Stimulated activated naive B cell treated with anti-CD40 and anti-IgM and Interleukin-4, amounts not matched to agents 10 μg/mL and 1 μg/mL and 100 μg/mL, for 72 hours (primary cell): ENCODE measurements around the gene ACACA.
A peak's percentile ranks its signal among the peaks of the same experiment; 100 is the strongest.
"Not testable (repeated sequence)": the region's sequence is repeated elsewhere in the genome, so short reads cannot be mapped to it uniquely, and the experiment has no call there.

Experiments
- ATAC-seq, 2 donors: fragments of 150-1000 bp; cut with Tn5 transposase; replicated peaks; 2 replicates each; pipeline ENCODE4 v1.10.0; 2021; ENCODE audit warnings: moderate library complexity in 1 of 2
- DNase-seq: peaks from one replicate; pipeline ENCODE4 v3.0.0; 2021
- H3K27ac Mint-ChIP-seq: one replicate; pipeline ENCODE4 v1.8.0; 2022; ENCODE audit warnings: mild to moderate bottlenecking, mixed read lengths
- H3K27me3 Mint-ChIP-seq, 2 donors: one replicate each; pipeline ENCODE4 v1.8.0; 2022; ENCODE audit warnings: mixed read lengths in 2 of 2
- H3K36me3 Mint-ChIP-seq, 2 donors: one replicate each; pipeline ENCODE4 v1.8.0; 2022; ENCODE audit warnings: mixed read lengths in 2 of 2, mild to moderate bottlenecking in 1 of 2
- H3K4me1 Mint-ChIP-seq, 2 donors: one replicate each; pipeline ENCODE4 v1.8.0; 2022; ENCODE audit warnings: mixed read lengths in 2 of 2, mild to moderate bottlenecking in 1 of 2
- H3K4me3 Mint-ChIP-seq, 2 donors: one replicate each; pipeline ENCODE4 v1.8.0; 2022; ENCODE audit warnings: mild to moderate bottlenecking in 2 of 2, mixed read lengths in 2 of 2, moderate library complexity in 1 of 2
- H3K9me3 Mint-ChIP-seq, 2 donors: one replicate each; pipeline ENCODE4 v1.8.0; 2022; ENCODE audit warnings: mixed read lengths in 2 of 2, mild to moderate bottlenecking in 1 of 2

The ACACA gene

DNA sequence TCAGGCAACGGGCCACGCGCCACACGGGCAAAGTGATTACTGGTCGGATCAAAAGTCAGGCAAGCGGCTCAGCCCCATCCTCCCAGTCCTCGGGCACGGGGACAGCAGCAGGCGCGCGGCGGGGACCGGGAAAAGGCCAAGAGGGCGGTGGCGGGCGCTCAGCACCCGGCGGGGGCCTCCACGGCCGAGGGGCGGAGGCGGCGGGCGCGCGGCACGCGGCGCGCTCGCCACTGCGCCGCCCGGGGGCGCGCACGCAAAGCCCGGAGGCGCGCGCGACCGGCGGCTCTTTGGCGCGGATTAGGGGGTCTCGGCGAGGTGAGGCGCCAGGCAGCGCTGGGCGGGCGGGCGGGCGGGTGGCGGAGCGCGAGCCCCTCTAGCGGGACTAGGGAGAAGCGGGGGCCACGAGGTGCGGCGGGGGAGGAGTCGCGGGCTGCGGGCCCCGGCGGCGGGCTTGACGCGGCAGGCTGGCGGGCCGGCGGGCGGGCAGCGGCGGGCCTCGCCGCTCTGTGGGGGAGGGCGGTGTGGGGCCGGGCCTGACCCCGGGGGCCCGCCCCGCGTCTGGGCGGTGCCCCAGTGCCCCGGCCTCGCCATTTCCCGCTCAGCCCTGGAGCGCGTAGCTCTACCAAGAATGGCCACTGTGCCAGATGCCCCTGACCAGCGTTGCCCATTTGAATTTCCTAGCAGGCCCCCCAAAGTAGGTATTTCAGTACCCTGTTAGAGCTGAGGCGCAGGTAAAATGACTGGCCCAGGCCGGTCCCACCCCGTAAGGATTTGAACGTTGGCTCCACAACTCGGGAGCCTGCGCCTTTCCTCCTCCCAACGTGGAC, at the start of gene ACACA, which contains the start of gene TADA2A:
Gene ACACA (minus strand): TSS at position 202 of the 827 bp plus-strand sequence. CDS start 537 bp downstream, outside the sequence.
Gene TADA2A (plus strand): TSS at position 252 of the 827 bp plus-strand sequence. CDS start 4,480 bp downstream, outside the sequence.
- peak; percentile 77 for DNase-seq
- peak within 1 kb of the TSS; percentile 98 for H3K27ac Mint-ChIP-seq
- H3K9me3 Mint-ChIP-seq = no peaks in the 10 kb centered on the region
- peaks cover 12 to 51% of the 10 kb centered on the region in 2 donors for H3K4me1 Mint-ChIP-seq
- peak; percentile 97 for ATAC-seq
- H3K4me3 Mint-ChIP-seq = peak within 1 kb of the TSS; percentile 98 to 99
- H3K36me3 Mint-ChIP-seq = peaks cover 17 to 27% of the 10 kb centered on the region in 2 donors
- H3K27me3 Mint-ChIP-seq = no peaks in the 10 kb centered on the region

DNA sequence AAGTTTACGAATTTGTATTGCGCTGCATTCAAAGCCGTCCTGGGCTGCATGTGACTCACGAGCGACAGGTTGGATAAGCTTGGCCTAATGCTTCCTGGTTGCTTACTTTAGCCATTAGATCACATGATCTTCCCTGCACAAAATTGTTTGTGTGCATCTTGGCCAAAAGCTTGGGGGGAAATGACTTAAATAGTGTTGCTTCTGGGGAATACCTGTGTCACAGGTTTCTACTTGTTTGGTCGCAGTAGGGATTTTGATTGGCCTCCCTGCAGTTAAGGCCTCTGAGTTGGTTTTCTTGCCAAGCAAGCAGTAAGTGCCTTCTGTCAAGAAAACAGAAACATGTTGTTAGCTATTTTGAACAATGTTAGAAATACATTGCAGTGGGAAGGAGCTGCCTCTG, 43.5 kb upstream of the ACACA start:
- Mint-ChIP-seq H3K9me3 (no peaks in the 10 kb centered on the region), H3K4me1 (peaks cover 0 to 1% of the 10 kb centered on the region in 2 donors), H3K27me3 (no peaks in the 10 kb centered on the region), H3K36me3 (peaks cover 24 to 56% of the 10 kb centered on the region in 2 donors), H3K4me3 (no peak overlapping the region), H3K27ac (no peak overlapping the region)
- ATAC-seq (no peak), DNase-seq (no peak)

DNA sequence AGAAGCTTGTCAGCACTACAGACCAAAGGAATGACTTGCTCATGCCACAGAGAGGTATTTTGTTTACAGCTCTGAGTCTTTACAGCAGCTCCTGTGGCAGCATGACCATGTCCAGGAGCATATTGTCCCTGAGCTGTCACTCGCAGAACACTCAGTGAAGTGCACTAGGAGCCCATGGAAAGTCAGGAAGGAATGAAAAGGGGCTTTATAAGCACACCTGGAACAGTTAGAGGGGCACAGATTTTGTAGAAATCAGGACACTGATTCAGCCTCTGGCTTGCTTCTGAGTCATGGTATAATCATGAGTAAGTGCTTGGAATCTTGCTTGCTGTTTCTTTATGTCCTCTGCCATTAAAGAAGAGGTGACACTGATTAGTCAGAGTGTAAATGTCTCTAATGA, 41.0 kb upstream of the ACACA start:
- ATAC-seq (no peak), DNase-seq (no peak)
- H3K9me3 Mint-ChIP-seq = no peaks in the 10 kb centered on the region
- peaks cover 0 to 1% of the 10 kb centered on the region in 2 donors for H3K4me1 Mint-ChIP-seq
- no peaks in the 10 kb centered on the region for H3K27me3 Mint-ChIP-seq
- H3K36me3 Mint-ChIP-seq = peaks cover 28 to 52% of the 10 kb centered on the region in 2 donors
- no peak overlapping the region for H3K27ac Mint-ChIP-seq
- H3K4me3 Mint-ChIP-seq = no peak overlapping the region

DNA sequence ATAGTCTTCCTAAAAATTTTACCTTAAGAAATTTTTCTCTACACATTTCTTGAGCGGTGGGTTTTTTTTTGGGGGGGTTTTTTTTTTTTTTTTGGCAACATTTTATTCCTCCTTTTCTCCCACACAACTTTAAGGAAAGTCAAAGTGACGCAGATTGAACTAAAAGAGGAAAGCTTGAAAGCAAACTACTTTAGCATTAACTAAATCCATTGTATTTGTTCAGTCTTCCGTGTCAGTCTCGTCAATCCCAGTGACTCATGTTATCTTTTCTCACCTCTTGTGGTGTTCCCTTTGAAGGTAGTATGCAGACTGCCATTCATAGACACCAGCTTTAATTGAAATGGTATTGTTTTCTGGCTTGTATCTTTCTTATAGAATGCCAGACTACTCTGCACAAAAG, 39.4 kb upstream of the ACACA start:
- Mint-ChIP-seq H3K36me3 (peaks cover 32 to 55% of the 10 kb centered on the region in 2 donors), H3K9me3 (no peaks in the 10 kb centered on the region), H3K27ac (no peak overlapping the region), H3K4me3 (no peak overlapping the region), H3K4me1 (peaks cover 3 to 10% of the 10 kb centered on the region in 2 donors), H3K27me3 (no peaks in the 10 kb centered on the region)
- DNase-seq (no peak), ATAC-seq (no peak)

DNA sequence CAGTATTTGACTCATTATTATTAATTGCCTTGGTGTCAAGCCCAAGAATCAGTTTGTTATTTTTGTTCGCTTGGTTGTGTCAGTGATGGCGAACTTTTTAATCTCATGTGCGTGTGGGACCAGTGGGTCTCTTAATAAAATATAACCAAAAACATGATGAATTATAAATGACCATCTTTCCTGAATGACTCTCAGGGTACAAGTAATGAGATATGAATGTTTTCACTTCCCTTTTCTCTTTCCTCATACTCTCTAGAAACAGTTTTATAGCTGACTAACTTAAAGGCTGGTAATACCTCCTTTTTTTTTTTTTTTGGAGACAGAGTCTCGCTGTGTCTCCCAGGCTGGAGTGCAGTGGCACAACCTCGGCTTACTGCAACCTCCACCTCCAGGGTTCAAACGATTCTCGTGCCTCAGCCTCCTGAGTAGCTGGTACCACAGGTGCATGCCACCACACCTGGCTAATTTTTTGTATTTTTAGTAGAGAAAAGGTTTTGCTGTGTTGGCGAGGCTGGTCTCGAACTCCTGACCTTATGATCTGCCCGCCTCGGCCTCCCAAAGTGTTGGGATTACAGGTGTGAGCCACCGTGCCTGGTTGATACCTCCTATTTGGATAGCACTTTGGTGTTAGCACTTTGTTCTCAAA, 34.9 kb upstream of the ACACA start:
- H3K36me3 Mint-ChIP-seq = peaks cover 40 to 44% of the 10 kb centered on the region in 2 donors
- not testable (repeated sequence) for H3K4me3 Mint-ChIP-seq, H3K27me3 Mint-ChIP-seq, H3K27ac Mint-ChIP-seq, H3K9me3 Mint-ChIP-seq, DNase-seq
- H3K4me1 Mint-ChIP-seq = peaks cover 1 to 17% of the 10 kb centered on the region in 2 donors
- ATAC-seq = peak; percentile 94 to 98

- no peaks in the 10 kb centered on the region for H3K27me3 Mint-ChIP-seq
- H3K27ac Mint-ChIP-seq = no peak overlapping the region
- H3K36me3 Mint-ChIP-seq = peaks cover 36 to 43% of the 10 kb centered on the region in 2 donors
- H3K9me3 Mint-ChIP-seq = no peaks in the 10 kb centered on the region
- H3K4me3 Mint-ChIP-seq = no peak overlapping the region
- peaks cover 1 to 17% of the 10 kb centered on the region in 2 donors for H3K4me1 Mint-ChIP-seq
- DNase-seq (no peak), ATAC-seq (no peak)
Observed at GRCh38 chr17:37440424-37440823, 33.8 kb upstream of the ACACA start.

DNA sequence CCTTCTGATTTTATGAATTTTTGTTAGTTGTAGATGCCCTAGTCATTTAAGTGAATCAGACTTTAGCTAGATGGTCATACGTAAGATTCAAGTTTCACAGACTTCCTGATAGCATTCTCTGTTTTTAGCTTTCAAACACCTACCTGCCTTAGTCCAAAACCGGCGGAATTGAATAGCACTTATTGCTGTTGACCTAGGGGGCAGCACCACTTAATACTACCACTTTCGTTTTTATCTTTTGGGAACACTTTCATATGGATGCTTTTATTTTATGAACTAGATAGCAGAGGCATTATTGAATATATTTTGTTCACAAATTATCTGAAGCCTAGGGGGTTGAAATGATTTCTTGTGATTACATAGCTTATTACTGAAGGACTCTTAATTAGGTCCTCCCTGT, 31.5 kb upstream of the ACACA start:
- ATAC-seq (no peak), DNase-seq (no peak)
- Mint-ChIP-seq H3K4me3 (no peak overlapping the region), H3K4me1 (peaks cover 1 to 17% of the 10 kb centered on the region in 2 donors), H3K9me3 (no peaks in the 10 kb centered on the region), H3K36me3 (peaks cover 35 to 44% of the 10 kb centered on the region in 2 donors), H3K27me3 (no peaks in the 10 kb centered on the region), H3K27ac (no peak overlapping the region)

DNA sequence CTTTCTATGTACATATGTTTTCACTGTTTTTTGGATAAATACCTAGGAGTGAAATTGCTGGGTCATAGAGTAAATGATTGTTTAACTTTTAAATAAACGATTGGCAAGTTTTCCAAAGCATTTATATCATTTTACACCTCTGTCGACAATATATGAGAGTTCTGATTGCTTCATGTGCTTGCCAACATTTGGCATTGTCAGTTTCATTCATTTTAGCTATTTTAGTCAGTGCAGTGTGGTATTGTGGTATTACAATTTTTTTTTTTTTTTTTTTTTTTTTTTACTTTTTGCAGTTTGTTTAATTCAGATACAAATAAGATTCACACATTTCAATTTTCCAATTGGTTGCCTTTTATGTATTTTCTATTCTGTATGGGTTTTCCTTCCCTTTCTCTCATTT, 26.0 kb upstream of the ACACA start:
- ATAC-seq = no peak
- no peak overlapping the region for H3K27ac Mint-ChIP-seq
- no peaks in the 10 kb centered on the region for H3K9me3 Mint-ChIP-seq
- H3K27me3 Mint-ChIP-seq = no peaks in the 10 kb centered on the region
- H3K4me1 Mint-ChIP-seq = peaks cover 2 to 8% of the 10 kb centered on the region in 2 donors
- peaks cover 26 to 29% of the 10 kb centered on the region in 2 donors for H3K36me3 Mint-ChIP-seq
- no peak overlapping the region for H3K4me3 Mint-ChIP-seq
- DNase-seq = no peak

DNA sequence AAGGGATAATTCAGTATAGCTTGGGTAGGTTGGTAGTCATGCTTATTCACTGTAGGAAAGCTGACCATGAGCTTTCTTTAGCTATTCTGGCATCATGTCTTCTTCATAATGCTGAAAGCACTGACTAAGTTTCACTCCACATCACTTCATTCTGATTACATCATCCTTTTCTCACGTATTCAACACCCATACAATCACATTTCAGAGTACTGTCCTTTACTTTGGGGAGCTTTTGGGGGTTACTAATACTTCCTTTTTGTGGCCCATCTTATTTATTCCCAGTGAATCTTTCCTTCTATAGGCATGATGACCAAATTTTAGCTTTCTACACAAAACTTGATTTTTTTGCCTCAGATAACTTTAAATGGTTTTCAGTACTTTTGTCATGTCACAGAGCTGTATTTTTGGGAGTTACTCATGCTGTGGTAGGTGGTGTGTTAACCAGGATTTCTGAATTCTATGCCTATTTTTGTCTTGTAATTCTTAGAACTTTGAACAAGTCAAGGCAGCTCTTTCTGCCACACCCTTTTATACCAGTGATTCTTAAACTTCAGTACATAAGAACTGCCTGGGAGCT, 23.5 kb upstream of the ACACA start:
- H3K4me3 Mint-ChIP-seq = no peak overlapping the region
- ATAC-seq (no peak), DNase-seq (no peak)
- H3K4me1 Mint-ChIP-seq = peaks cover 2 to 8% of the 10 kb centered on the region in 2 donors
- no peaks in the 10 kb centered on the region for H3K9me3 Mint-ChIP-seq
- no peaks in the 10 kb centered on the region for H3K27me3 Mint-ChIP-seq
- H3K27ac Mint-ChIP-seq = peak overlapping the region; percentile 3
- peaks cover 25 to 27% of the 10 kb centered on the region in 2 donors for H3K36me3 Mint-ChIP-seq

- ATAC-seq (no peak), DNase-seq (no peak)
- H3K27me3 Mint-ChIP-seq = no peaks in the 10 kb centered on the region
- H3K4me1 Mint-ChIP-seq = peaks cover 2 to 8% of the 10 kb centered on the region in 2 donors
- no peak overlapping the region for H3K27ac Mint-ChIP-seq
- H3K9me3 Mint-ChIP-seq = no peaks in the 10 kb centered on the region
- H3K4me3 Mint-ChIP-seq = no peak overlapping the region
- H3K36me3 Mint-ChIP-seq = peaks cover 28 to 31% of the 10 kb centered on the region in 2 donors
Observed at GRCh38 chr17:37429453-37429852, 22.8 kb upstream of the ACACA start.

DNA sequence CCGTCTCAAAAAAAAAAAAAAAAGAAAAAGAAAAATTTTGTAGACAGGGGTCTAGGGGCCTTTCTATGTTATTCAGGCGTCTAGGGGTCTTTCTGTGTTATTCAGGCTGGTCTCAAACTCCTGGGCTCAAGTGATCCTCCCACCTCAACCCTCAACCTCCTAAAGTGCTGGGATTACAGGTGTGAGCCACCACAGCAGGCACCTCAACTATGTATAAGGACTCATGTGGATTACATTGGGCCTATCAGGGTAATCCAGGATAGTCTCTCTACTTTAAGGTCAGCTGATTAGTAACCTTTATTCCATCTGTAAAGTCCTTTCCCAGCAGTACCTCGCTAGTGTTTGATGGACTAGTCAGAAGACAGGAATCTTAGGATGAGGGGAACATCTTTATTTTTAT, 22.4 kb upstream of the ACACA start:
- Mint-ChIP-seq H3K27me3 (no peaks in the 10 kb centered on the region), H3K27ac (no peak overlapping the region), H3K4me1 (peaks cover 2 to 8% of the 10 kb centered on the region in 2 donors), H3K4me3 (no peak overlapping the region), H3K36me3 (peaks cover 24 to 28% of the 10 kb centered on the region in 2 donors), H3K9me3 (no peaks in the 10 kb centered on the region)
- DNase-seq (no peak), ATAC-seq (no peak)

DNA sequence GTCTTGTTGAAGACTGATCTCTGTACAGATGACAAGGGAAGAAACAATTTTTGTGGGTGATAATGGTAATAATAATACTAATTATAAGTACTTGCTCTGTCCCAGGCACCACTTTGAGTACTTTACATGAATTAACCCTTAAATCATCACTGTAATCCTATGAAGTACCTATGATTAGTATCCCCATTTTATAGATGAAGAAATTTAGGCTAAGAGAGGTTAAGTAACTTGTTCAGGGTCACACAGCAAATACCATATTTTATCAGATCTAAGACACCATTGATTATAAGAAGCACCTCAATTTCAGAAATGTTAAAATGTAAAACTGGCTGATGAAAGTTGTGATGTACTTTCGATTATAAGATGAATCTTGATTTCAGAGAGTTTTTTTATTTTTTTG, 18.6 kb upstream of the ACACA start:
- H3K9me3 Mint-ChIP-seq = no peaks in the 10 kb centered on the region
- DNase-seq = no peak
- H3K36me3 Mint-ChIP-seq = peaks cover 26 to 27% of the 10 kb centered on the region in 2 donors
- H3K27me3 Mint-ChIP-seq = no peaks in the 10 kb centered on the region
- no peak overlapping the region for H3K27ac Mint-ChIP-seq
- ATAC-seq = no peak
- no peak overlapping the region for H3K4me3 Mint-ChIP-seq
- peaks cover 2 to 7% of the 10 kb centered on the region in 2 donors for H3K4me1 Mint-ChIP-seq

- ATAC-seq (no peak), DNase-seq (no peak)
- peaks cover 24 to 28% of the 10 kb centered on the region in 2 donors for H3K36me3 Mint-ChIP-seq
- H3K4me1 Mint-ChIP-seq = no peaks in the 10 kb centered on the region
- no peaks in the 10 kb centered on the region for H3K9me3 Mint-ChIP-seq
- H3K27me3 Mint-ChIP-seq = no peaks in the 10 kb centered on the region
- H3K4me3 Mint-ChIP-seq = no peak overlapping the region
- H3K27ac Mint-ChIP-seq = no peak overlapping the region
Observed at GRCh38 chr17:37422971-37423625, 16.5 kb upstream of the ACACA start.

- Mint-ChIP-seq H3K4me3 (no peak overlapping the region), H3K9me3 (no peaks in the 10 kb centered on the region), H3K36me3 (peaks cover 29 to 41% of the 10 kb centered on the region in 2 donors), H3K27ac (no peak overlapping the region), H3K4me1 (peaks cover 4 to 12% of the 10 kb centered on the region in 2 donors), H3K27me3 (no peaks in the 10 kb centered on the region)
- ATAC-seq (no peak), DNase-seq (no peak)
Observed at GRCh38 chr17:37417852-37418251, 11.2 kb upstream of the ACACA start.
